Neutrophil (primary cell): ENCODE data around the gene ATP2B1.

Experiments
- H3K27ac ChIP-seq: fragments of 200-600 bp; sonication (generic); 2 replicates; pipeline ENCODE4 v1.5.1; 2016; ENCODE audit warnings: mild to moderate bottlenecking, moderate library complexity
- H3K27me3 ChIP-seq: fragments of 200-600 bp; sonication (generic); 2 replicates; pipeline ENCODE4 v1.6.0; 2016; ENCODE audit warnings: mild to moderate bottlenecking
- H3K36me3 ChIP-seq: fragments of 200-600 bp; sonication (generic); 2 replicates; pipeline ENCODE4 v1.5.1; 2017
- H3K4me1 ChIP-seq, 2 experiments: fragments of 200-600 bp in 1 of 2; sonication (generic) in 1 of 2; 1 replicate in 1 of 2; 2 replicates in 1 of 2; pipeline versions ENCODE4 v1.5.1 to v1.6.1; 2013 to 2016; ENCODE audit warnings: low read depth in 1 of 2, low read length in 1 of 2, mild to moderate bottlenecking in 1 of 2, moderate library complexity in 1 of 2; ENCODE audit not compliant: control insufficient read depth in 1 of 2, insufficient read depth in 1 of 2
- H3K4me3 ChIP-seq, 2 experiments: fragments of 200-600 bp in 1 of 2; sonication (generic) in 1 of 2; 1 replicate in 1 of 2; 2 replicates in 1 of 2; pipeline ENCODE4 v1.5.1; 2013 to 2016; ENCODE audit warnings: low read depth in 1 of 2, low read length in 1 of 2, mild to moderate bottlenecking in 1 of 2, moderate library complexity in 1 of 2
- H3K9me3 ChIP-seq: fragments of 200-600 bp; sonication (generic); 2 replicates; pipeline ENCODE4 v1.5.1; 2016
- TF ChIP-seq, protein P1 (sequence below): fragments of 200-600 bp; sonication (generic); IDR thresholded peaks from 2 replicates; pipeline ENCODE4 v1.5.1; 2016; ENCODE audit warnings: antibody characterized with exemption

ATP2B1 gene

DNA sequence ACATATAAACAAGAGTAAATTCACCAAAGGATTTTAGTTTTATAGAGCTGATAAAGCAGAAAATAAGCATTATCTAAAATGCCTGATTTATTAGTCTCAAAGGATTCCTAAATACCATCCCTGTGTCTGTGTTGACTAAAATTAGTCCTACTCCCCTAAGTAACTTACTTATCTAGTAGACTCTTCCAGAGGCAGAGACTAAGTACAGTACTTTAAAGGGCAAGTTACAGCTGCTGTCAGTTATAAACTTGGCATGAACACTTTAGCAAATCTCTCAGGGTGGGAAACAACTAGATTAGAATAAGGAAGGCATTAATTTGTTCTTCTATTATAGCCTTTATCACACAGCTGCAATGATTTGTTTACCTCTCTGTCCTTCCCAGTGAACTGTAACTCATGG, 46.0 kb downstream of the ATP2B1 start:
- no peaks in the 10 kb centered on the region for H3K36me3 ChIP-seq
- TF ChIP-seq, protein P1, sequence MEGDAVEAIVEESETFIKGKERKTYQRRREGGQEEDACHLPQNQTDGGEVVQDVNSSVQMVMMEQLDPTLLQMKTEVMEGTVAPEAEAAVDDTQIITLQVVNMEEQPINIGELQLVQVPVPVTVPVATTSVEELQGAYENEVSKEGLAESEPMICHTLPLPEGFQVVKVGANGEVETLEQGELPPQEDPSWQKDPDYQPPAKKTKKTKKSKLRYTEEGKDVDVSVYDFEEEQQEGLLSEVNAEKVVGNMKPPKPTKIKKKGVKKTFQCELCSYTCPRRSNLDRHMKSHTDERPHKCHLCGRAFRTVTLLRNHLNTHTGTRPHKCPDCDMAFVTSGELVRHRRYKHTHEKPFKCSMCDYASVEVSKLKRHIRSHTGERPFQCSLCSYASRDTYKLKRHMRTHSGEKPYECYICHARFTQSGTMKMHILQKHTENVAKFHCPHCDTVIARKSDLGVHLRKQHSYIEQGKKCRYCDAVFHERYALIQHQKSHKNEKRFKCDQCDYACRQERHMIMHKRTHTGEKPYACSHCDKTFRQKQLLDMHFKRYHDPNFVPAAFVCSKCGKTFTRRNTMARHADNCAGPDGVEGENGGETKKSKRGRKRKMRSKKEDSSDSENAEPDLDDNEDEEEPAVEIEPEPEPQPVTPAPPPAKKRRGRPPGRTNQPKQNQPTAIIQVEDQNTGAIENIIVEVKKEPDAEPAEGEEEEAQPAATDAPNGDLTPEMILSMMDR = no peak
- no peaks in the 10 kb centered on the region for H3K27me3 ChIP-seq
- no peak overlapping the region for H3K4me3 ChIP-seq
- H3K9me3 ChIP-seq = no peaks in the 10 kb centered on the region
- H3K27ac ChIP-seq = no peak overlapping the region
- no peaks in the 10 kb centered on the region for H3K4me1 ChIP-seq

DNA sequence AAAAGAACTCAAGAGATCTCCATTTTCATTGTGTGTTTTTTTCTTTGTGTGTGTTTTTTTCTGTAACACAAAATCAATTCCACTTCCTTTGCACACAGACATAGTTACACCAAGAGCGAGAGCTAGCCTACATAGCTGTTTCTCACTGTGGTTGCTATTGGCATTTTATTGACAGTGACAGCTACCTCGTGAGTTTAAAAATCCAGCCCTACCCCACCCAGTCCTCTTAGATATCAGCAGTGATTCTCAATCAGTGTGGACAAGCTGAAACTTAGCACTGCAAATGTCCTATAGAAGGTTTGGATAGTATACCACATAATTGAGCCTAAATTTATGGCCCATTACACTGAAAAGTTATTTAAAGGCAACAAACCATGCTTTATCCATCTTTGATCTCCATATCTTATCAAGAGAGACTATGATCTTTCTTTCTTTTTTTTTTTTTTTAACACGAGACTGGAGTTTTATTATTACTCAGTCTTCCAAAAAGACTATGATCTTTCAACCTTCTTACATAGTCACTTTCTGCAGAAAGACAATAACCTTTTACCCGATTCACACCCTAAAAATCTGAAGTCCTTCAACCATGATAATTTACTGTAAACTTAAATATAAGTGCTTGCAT, 46.8 kb downstream of the ATP2B1 start:
- H3K27me3 ChIP-seq = no peaks in the 10 kb centered on the region
- H3K4me1 ChIP-seq = no peaks in the 10 kb centered on the region
- H3K9me3 ChIP-seq = no peaks in the 10 kb centered on the region
- H3K36me3 ChIP-seq = no peaks in the 10 kb centered on the region
- no peak overlapping the region for H3K27ac ChIP-seq
- TF ChIP-seq, protein P1 = no peak
- H3K4me3 ChIP-seq = no peak overlapping the region

DNA sequence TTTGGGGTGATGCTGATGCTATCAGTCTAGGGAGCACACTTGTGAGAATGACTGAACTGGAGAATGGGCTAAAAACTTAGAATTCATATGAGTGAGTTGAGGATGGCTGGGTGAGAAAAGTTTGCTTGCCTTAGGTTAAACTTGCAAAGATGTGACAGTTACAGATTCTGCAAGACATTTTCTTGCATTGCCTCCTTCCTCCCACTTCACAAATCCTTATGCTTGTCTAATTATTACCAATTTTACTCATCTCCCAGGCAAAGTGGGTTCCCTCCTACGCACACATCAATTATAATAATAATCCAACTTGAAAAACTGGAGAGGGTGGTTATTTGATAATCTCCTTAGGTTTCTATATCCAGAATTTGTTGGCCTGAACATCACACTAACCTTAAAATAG, 50.9 kb downstream of the ATP2B1 start:
- TF ChIP-seq, protein P1 = no peak
- H3K9me3 ChIP-seq = no peaks in the 10 kb centered on the region
- no peaks in the 10 kb centered on the region for H3K4me1 ChIP-seq

DNA sequence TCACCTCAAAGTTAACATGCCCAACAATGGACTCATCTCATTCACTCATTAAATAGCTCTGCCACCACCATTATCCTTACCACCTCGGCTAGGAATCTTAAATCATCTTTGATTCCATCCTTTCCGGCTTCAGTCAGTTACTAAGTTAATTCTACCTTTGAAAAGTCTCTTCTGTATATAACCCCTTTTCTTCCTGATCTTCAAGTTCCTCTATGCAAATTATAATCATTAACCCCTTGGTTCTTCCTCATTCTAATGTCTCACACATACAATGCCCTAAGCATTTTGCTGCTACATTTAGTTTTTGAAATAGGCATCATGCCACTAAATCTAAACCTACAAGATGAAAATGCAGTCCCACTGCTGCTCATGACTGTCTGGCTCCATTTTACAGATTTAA, 51.6 kb downstream of the ATP2B1 start:
- Histone ChIP-seq H3K9me3 (no peaks in the 10 kb centered on the region), H3K27me3 (no peaks in the 10 kb centered on the region), H3K36me3 (peaks cover 9% of the 10 kb centered on the region), H3K4me3 (no peak overlapping the region), H3K27ac (peak overlapping the region; percentile 8), H3K4me1 (no peaks in the 10 kb centered on the region)
- TF ChIP-seq, protein P1 = no peak

More for the DNA sequence above, 50.9 kb downstream of the ATP2B1 start:
- H3K36me3 ChIP-seq = peaks cover 9% of the 10 kb centered on the region
- no peaks in the 10 kb centered on the region for H3K27me3 ChIP-seq
- H3K27ac ChIP-seq = no peak overlapping the region
- H3K4me3 ChIP-seq = no peak overlapping the region

DNA sequence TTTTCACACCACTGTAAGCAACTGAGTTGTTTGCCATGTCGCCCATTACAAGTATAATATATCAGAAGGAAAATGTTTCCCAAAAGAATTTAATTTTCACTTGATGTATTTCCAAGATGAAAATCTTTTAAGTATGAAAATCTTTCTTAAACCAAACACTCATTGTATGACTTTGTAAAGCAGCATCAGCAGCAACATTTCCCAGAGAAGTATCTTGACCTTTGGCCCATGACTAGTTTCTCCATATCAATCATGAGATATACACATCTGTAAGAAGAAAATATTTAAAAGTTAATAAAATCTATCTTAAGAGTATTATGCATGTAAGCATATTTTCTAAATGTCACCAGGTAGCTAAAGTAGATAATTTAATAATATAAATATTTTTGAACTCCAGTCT, 52.8 kb downstream of the ATP2B1 start:
- Histone ChIP-seq H3K36me3 (peaks cover 9% of the 10 kb centered on the region), H3K27me3 (no peaks in the 10 kb centered on the region), H3K27ac (no peak overlapping the region), H3K4me1 (no peaks in the 10 kb centered on the region), H3K9me3 (no peaks in the 10 kb centered on the region), H3K4me3 (no peak overlapping the region)
- TF ChIP-seq, protein P1 = no peak

DNA sequence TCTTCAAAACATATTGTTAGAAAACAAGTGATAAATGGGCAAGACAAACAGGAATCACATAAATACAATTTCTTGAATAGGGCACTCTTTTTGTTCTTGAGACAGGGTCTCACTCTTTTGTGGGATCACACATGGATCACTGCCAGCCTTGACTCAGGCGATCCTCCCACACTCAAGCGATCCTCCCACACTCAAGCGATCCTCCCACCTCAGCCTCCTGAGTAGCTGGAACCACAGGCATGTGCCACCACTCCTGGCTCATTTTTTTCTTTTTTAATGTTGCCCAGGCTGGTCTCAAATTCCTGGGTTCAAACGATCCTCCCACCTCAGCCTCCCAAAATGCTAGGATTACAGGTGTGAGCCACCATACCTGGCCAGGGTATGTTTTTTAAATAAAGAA, 57.4 kb downstream of the ATP2B1 start:
- Histone ChIP-seq H3K4me3 (no peak overlapping the region), H3K27ac (no peak overlapping the region), H3K9me3 (no peaks in the 10 kb centered on the region), H3K36me3 (peaks cover 14% of the 10 kb centered on the region), H3K27me3 (no peaks in the 10 kb centered on the region), H3K4me1 (no peaks in the 10 kb centered on the region)
- TF ChIP-seq, protein P1 = no peak
